Panc1 (cell line): Measurements from ENCODE around the gene CD83. TPM values are rescaled to one million over a fixed set of nuclear protein-coding genes. Genes with fewer than 3 reads are reported as not detected.
"Not testable (repeated sequence)": the region's sequence is repeated elsewhere in the genome, so short reads cannot be mapped to it uniquely, and the experiment has no call there.

Experiments
- ATAC-seq: fragments of 200-7000 bp; cut with Tn5 transposase; 2 replicates; pipeline ENCODE4 v1.9.1; 2020; ENCODE audit warnings: mild to moderate bottlenecking, moderate library complexity
- BruUV-seq: library from RNA; stranded (reverse); fragments of 400-500 nt; replicated peaks from 2 replicates; lab custom pipeline; 2021; lab: Mats Ljungman, UMichigan
- CTCF ChIA-PET: fragments of 300-600 bp; sonication (Branson Sonifier 250); formaldehyde crosslinking; loops from one replicate; lab custom pipeline; 2022; ENCODE audit warnings: antibody characterized with exemption; lab: Charles Lee
- POLR2A ChIA-PET: fragments of 300-600 bp; sonication (Branson Sonifier 250); formaldehyde crosslinking; loops from one replicate; lab custom pipeline; 2022; ENCODE audit warnings: antibody characterized with exemption; lab: Charles Lee
- DNase-seq: peaks from one replicate; pipeline ENCODE4 v3.0.0-alpha.2; 2010; ENCODE audit warnings: low read depth, low spot score
- H3K27ac ChIP-seq: 2 replicates; pipeline ENCODE4 v1.5.1; 2011; ENCODE audit warnings: mild to moderate bottlenecking, low read length, inconsistent platforms
- H3K27me3 ChIP-seq: fragments of 200-500 bp; sonication (Bioruptor generic); 2 replicates; pipeline ENCODE4 v1.6.0; 2014; ENCODE audit warnings: low read length, inconsistent platforms; ENCODE audit not compliant: control insufficient read depth, insufficient read depth
- H3K36me3 ChIP-seq: fragments of 200-500 bp; sonication (Bioruptor generic); 2 replicates; pipeline ENCODE4 v1.5.1; 2014; ENCODE audit warnings: inconsistent platforms, mild to moderate bottlenecking, low read length, moderate library complexity; ENCODE audit not compliant: control insufficient read depth, insufficient read depth
- H3K4me1 ChIP-seq: 2 replicates; pipeline ENCODE4 v1.5.1; 2011; ENCODE audit warnings: inconsistent platforms, mild to moderate bottlenecking, low read length, moderate library complexity; ENCODE audit not compliant: control insufficient read depth, insufficient read depth
- H3K4me3 ChIP-seq, 2 experiments: 2 replicates each; pipeline ENCODE4 v1.5.1; 2011 to 2012; ENCODE audit warnings: low read depth in 2 of 2, low read length in 2 of 2, mild to moderate bottlenecking in 2 of 2, inconsistent platforms in 1 of 2, moderate library complexity in 1 of 2
- H3K9me3 ChIP-seq: fragments of 200-500 bp; sonication (Bioruptor generic); 2 replicates; pipeline ENCODE4 v1.5.1; 2014; ENCODE audit warnings: low read depth, mild to moderate bottlenecking, inconsistent platforms, low read length, moderate library complexity; ENCODE audit not compliant: control insufficient read depth, insufficient read depth
- POLR2AphosphoS5 ChIP-seq: IDR thresholded peaks from 2 replicates; pipeline ENCODE4 v1.6.1; 2012; ENCODE audit warnings: mild to moderate bottlenecking, low read depth, low read length, moderate library complexity
- SIN3A ChIP-seq: IDR thresholded peaks from 2 replicates; pipeline ENCODE4 v1.6.1; 2012; ENCODE audit warnings: low read depth, mild to moderate bottlenecking, low read length, moderate library complexity, borderline replicate concordance; ENCODE audit not compliant: insufficient read depth
- TCF7L2 ChIP-seq: IDR thresholded peaks from 2 replicates; pipeline ENCODE4 v1.6.1; 2011; ENCODE audit warnings: mild to moderate bottlenecking, low read depth, low read length, inconsistent platforms
- in situ Hi-C: cut with HindIII; loops from 2 replicates; pipeline ENCODE4 v1.10.0; 2016; ENCODE audit warnings: low sequenced_read_pairs, low pct_unique_long_range_greater_than_20kb
- intact Hi-C: fragments of 100-400 bp; cut with micrococcal nuclease; formaldehyde crosslinking; loops from one replicate; pipeline ENCODE4 v1.10.0; 2022; ENCODE audit not compliant: unreplicated experiment
- total RNA-seq: library from RNA; stranded (reverse); gene quantifications from one replicate; pipeline ENCODE4 v1.2.1, GENCODE V29; 2021; ENCODE audit not compliant: unreplicated experiment
- TF ChIP-seq, protein P1 (sequence below), 2 experiments: IDR thresholded peaks; 2 replicates each; pipeline ENCODE4 v1.6.1; 2011 to 2012; ENCODE audit warnings: low read depth in 2 of 2, control low read depth in 1 of 2, low read length in 1 of 2, mild to moderate bottlenecking in 1 of 2, moderate library complexity in 1 of 2; ENCODE audit not compliant: insufficient read depth in 1 of 2
- TF ChIP-seq, protein P2 (sequence below): fragments of 450-650 bp; IDR thresholded peaks from 2 replicates; pipeline ENCODE4 v1.5.1; 2017; ENCODE audit warnings: mild to moderate bottlenecking

The CD83 gene
- total RNA-seq, 1 experiment from 2014 or later = 5.3 TPM

- POLR2A ChIA-PET, in situ Hi-C loops, H3K4me3 ChIP-seq, H3K36me3 ChIP-seq, H3K9me3 ChIP-seq, H3K27ac ChIP-seq, DNase-seq, H3K4me1 ChIP-seq, ATAC-seq, CTCF ChIA-PET, intact Hi-C loops, H3K27me3 ChIP-seq, BruUV-seq: not testable (repeated sequence)
Observed at GRCh38 chr6:14073561-14074354, 43.8 kb upstream of the CD83 start.

GRCh38 chr6:14074476-14075094 lies 43.0 kb upstream of the CD83 start:
- BruUV-seq = no TSS peak
- peak overlapping the region; percentile 71 for H3K27ac ChIP-seq
- intact Hi-C loops (no loop called here), in situ Hi-C loops (no loop called here)
- ChIA-PET POLR2A (no interaction called here), CTCF (interaction anchor here (0.6 to 1.5 kb wide), 2 partner anchors 8 to 243 kb away, joined by 3 read pairs; no protein-coding TSS in a partner anchor)
- no peaks in the 10 kb centered on the region for H3K27me3 ChIP-seq
- H3K4me1 ChIP-seq = peaks cover 6% of the 10 kb centered on the region
- ATAC-seq (peak; percentile 53), DNase-seq (no peak)
- no peaks in the 10 kb centered on the region for H3K36me3 ChIP-seq
- H3K4me3 ChIP-seq = peak overlapping the region; percentile 38 to 53
- H3K9me3 ChIP-seq = no peaks in the 10 kb centered on the region
- TF ChIP-seq TCF7L2 (no peak), POLR2AphosphoS5 (no peak), SIN3A (no peak)
- TF ChIP-seq, protein P1, sequence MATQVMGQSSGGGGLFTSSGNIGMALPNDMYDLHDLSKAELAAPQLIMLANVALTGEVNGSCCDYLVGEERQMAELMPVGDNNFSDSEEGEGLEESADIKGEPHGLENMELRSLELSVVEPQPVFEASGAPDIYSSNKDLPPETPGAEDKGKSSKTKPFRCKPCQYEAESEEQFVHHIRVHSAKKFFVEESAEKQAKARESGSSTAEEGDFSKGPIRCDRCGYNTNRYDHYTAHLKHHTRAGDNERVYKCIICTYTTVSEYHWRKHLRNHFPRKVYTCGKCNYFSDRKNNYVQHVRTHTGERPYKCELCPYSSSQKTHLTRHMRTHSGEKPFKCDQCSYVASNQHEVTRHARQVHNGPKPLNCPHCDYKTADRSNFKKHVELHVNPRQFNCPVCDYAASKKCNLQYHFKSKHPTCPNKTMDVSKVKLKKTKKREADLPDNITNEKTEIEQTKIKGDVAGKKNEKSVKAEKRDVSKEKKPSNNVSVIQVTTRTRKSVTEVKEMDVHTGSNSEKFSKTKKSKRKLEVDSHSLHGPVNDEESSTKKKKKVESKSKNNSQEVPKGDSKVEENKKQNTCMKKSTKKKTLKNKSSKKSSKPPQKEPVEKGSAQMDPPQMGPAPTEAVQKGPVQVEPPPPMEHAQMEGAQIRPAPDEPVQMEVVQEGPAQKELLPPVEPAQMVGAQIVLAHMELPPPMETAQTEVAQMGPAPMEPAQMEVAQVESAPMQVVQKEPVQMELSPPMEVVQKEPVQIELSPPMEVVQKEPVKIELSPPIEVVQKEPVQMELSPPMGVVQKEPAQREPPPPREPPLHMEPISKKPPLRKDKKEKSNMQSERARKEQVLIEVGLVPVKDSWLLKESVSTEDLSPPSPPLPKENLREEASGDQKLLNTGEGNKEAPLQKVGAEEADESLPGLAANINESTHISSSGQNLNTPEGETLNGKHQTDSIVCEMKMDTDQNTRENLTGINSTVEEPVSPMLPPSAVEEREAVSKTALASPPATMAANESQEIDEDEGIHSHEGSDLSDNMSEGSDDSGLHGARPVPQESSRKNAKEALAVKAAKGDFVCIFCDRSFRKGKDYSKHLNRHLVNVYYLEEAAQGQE (IDR thresholded peaks at IDR 0.05; ENCODE audit: insufficient read depth in 1 of 2, low read depth in 2 of 2, low read length in 1 of 2) = no peak

GRCh38 chr6:14075095-14075503 lies 42.5 kb upstream of the CD83 start:
- in situ Hi-C loops (no loop called here), intact Hi-C loops (no loop called here)
- H3K27ac ChIP-seq = peak overlapping the region; percentile 71
- BruUV-seq = no TSS peak
- H3K4me3 ChIP-seq = peak overlapping the region; percentile 38 to 53
- TF ChIP-seq, protein P2, sequence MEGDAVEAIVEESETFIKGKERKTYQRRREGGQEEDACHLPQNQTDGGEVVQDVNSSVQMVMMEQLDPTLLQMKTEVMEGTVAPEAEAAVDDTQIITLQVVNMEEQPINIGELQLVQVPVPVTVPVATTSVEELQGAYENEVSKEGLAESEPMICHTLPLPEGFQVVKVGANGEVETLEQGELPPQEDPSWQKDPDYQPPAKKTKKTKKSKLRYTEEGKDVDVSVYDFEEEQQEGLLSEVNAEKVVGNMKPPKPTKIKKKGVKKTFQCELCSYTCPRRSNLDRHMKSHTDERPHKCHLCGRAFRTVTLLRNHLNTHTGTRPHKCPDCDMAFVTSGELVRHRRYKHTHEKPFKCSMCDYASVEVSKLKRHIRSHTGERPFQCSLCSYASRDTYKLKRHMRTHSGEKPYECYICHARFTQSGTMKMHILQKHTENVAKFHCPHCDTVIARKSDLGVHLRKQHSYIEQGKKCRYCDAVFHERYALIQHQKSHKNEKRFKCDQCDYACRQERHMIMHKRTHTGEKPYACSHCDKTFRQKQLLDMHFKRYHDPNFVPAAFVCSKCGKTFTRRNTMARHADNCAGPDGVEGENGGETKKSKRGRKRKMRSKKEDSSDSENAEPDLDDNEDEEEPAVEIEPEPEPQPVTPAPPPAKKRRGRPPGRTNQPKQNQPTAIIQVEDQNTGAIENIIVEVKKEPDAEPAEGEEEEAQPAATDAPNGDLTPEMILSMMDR = no peak
- TF ChIP-seq TCF7L2 = no peak
- TF ChIP-seq, protein P1 (IDR thresholded peaks at IDR 0.05; ENCODE audit: insufficient read depth in 1 of 2, low read depth in 2 of 2, low read length in 1 of 2) = no peak
- ATAC-seq (peak; percentile 86), DNase-seq (no peak)
- H3K36me3 ChIP-seq = no peaks in the 10 kb centered on the region
- no peaks in the 10 kb centered on the region for H3K27me3 ChIP-seq
- H3K9me3 ChIP-seq = no peaks in the 10 kb centered on the region
- ChIA-PET POLR2A (no interaction called here), CTCF (interaction anchor here (1.5 kb wide), 1 partner anchor 8 kb away, joined by 3 read pairs; no protein-coding TSS in a partner anchor)
- H3K4me1 ChIP-seq = peaks cover 6% of the 10 kb centered on the region
